IPS DF 4.7 (cell line): Measurements from ENCODE around the gene FOXN3.

Source experiments
- DNase-seq: peaks from one replicate; pipeline ENCODE4 v3.0.0-alpha.2; 2013; ENCODE audit warnings: low spot score; ENCODE audit errors: extremely low read depth

FOXN3 gene

DNA sequence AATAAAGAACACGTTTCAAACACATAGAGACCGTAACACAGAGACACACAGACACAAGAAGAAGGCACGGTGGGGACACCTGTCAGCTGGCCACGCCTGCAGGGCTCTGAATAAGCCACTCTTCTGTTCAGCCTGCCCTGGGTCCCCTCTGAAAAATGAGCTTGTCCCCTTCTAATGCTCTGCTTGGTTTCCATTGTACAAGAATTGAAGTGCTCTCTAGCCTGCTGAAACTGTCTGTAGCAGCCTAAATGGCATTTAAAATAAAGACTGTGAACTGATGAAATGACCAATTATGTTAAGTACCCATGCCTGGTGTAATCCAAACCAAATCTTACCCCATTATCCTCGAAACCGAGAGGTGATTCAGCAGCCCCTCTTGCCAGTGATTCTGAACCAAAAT is 139.8 kb downstream of the FOXN3 start:
- DNase-seq: no peak

- DNase-seq: no peak
These were observed 140.5 kb downstream of the FOXN3 start for GRCh38 chr14:89276424-89276975.

- DNase-seq: no peak
These were observed 146.4 kb downstream of the FOXN3 start for GRCh38 chr14:89270439-89271227.

- DNase-seq: no peak
These were observed 147.6 kb downstream of the FOXN3 start for GRCh38 chr14:89269404-89269803.

DNA sequence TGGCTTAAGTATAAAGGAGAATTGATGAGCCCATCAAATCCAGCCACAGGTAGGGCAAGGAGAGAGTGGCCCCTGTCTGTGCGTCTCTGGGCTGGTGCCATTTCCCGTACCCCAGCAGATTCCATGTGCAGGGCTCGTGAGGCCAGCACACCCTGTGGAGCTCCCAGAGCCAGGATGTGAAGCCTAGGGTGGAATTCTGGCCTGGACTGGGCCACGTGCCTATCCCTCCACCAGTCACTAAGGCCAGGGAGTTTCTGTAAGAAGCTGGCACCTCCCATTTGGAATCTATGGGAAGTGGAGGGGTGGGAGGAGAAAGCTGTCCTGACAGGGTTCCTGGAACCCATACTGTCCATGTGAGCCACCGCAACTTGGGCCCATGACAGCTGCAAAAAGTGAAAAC is 148.5 kb downstream of the FOXN3 start:
- DNase-seq: no peak

- no peak for DNase-seq
These were observed 149.4 kb downstream of the FOXN3 start for GRCh38 chr14:89267656-89268055.

DNA sequence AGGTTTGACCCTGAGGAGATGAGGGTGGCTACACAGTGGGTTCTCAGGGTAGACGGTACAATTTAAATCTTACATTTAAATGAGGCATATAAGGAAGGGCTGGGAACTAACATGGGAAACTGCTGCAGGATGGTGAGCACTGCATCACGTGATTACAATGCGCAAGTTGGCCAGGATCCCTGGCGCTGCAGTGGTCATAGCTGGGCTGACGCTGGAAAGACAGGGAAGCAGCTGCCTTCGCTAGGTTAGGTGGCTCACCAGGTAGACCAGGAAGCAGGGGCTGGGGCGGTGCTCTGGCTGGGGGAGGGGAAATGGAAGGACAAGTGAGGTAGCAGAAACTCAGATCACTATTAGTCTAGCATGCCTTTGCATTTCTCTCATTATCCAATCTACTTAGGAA is 149.9 kb downstream of the FOXN3 start:
- DNase-seq: no peak

GRCh38 chr14:89266754-89267153 is 150.3 kb downstream of the FOXN3 start:
- no peak for DNase-seq

- no peak for DNase-seq
These were observed 151.8 kb downstream of the FOXN3 start for GRCh38 chr14:89265234-89265633.

- DNase-seq: no peak
These were observed 152.7 kb downstream of the FOXN3 start for GRCh38 chr14:89264196-89264800.

DNA sequence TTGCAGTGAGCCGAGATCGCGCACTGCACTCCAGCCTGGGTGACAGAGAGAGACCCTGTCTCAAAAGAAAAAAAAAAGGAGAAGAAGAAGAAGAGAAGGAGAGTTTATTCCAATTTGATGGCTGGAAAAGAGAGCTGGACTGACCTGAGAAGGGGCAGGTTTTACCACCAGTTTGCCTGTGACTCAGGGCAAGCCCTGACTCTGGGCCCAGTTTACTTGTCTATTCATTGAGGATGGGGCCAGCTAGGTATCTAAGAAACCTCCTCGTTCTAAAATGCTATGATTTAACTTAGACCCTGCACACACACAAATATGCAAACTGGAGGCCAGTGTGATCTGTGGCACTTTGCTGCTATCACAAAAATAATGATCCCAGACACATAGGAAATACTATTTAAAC is 155.0 kb downstream of the FOXN3 start:
- no peak for DNase-seq

DNA sequence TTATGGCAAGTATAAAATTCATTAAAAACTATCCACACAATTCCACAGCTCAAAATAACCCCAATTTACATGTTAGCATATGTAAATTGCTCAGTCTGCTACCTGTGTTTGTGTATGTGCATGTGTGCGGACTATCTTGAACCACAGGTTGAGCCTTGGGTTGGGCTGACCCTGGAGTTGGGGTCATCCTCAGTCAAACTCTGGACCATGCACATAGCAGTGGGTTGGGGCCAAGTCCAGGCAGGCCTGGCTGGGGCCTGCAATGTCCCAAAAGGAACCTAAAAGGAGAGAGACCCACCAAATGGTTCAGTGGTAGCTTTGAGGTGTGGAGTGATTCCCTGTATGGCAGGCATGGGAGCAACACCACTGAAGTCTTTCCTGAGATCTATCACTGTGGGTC is 156.1 kb downstream of the FOXN3 start:
- DNase-seq: no peak

DNA sequence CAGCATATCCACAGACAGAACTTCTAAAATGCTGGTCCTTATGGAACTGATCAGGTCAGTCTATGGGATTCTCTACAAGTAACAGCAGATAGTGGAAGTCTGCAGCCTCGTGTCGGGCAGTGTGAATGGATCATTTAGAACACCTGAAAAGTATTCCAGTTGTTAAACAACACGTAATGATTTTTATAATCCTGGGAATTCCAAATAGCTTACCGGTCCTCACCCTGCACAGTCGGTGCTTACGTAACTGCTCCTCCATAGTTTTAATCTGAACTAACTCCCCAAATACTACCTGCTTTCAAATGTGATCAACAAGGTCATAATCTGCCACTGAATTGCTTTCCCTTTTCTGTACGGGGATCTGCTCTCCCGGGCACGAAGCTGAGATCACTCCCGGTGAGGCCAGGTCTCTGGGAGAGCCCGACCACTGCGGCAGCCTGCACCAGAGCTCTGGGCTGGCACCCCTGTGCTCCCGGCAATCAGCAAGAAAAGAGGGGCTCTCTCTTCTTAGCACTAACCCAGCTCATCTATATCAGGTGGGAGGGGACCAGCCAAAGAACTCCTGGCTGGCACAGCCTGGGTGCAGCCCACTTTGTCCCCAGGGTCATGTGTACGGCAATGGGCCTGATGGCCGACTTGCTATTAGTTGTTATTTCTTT is 157.0 kb downstream of the FOXN3 start:
- no peak for DNase-seq

DNA sequence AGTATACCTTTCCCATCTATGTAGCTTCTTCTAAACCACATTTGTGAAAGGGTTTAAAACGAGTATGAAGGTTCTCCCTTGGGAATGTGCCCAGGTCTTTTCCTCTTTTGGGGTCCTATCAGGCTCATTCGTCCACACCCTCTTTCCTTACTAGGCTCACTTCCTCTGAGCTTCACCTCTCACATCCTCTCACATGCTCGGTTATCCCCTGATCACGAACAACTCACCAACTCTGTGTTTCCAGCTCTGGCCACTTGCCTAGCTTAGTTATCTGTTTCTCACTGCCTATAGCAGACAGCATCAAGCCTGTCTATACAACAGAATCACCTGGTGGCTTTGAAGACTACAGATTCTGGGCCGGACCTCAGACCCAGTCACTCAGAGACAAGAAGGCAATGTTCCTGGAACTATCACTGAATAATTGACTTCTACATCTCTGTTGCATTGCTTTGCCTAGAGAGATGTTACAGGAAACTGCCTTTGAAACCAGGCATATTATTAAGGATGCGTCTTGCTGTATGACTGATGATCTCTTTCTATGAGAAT is 158.2 kb downstream of the FOXN3 start:
- DNase-seq: no peak

- DNase-seq: no peak
These were observed 160.1 kb downstream of the FOXN3 start for GRCh38 chr14:89256951-89257350.

DNA sequence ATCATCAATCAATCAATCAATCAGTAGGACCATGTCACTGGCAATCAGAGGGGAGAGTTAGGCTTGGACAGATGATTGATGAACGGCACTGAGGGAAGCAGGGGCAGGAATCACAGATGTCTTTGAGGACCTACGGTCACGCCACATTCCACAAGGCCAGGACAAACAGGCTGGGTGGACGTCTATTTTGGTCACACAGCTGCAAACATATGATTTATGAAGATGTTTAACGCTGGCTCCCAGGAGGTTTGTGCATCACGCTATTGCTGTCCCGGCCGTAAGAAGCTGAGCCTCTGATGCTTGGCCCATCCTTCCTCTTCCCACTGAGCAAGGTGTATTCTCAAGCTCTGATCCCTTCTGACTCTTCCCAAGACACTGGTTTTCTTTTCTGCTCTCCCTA is 160.8 kb downstream of the FOXN3 start:
- DNase-seq: no peak

GRCh38 chr14:89255852-89256251 is 161.2 kb downstream of the FOXN3 start:
- DNase-seq: no peak

DNA sequence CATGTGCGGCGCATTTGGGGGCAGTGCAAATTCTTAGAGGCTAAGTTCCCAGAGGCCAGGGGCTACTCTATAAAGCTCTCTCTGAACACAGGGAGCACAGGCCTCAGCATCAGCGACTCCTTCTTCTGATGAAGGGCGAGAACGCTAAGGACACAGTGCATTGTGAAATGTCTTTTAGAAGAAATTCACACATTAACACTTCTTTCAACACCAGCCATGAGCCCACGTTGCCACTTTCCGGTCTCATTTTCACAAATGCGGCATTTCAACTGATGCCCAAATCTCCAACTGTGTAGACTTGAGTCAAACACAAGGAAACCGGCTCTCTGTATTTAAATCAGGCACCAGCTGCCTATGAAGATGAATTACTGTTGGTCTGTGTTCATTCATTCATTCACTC is 162.0 kb downstream of the FOXN3 start:
- no peak for DNase-seq

DNA sequence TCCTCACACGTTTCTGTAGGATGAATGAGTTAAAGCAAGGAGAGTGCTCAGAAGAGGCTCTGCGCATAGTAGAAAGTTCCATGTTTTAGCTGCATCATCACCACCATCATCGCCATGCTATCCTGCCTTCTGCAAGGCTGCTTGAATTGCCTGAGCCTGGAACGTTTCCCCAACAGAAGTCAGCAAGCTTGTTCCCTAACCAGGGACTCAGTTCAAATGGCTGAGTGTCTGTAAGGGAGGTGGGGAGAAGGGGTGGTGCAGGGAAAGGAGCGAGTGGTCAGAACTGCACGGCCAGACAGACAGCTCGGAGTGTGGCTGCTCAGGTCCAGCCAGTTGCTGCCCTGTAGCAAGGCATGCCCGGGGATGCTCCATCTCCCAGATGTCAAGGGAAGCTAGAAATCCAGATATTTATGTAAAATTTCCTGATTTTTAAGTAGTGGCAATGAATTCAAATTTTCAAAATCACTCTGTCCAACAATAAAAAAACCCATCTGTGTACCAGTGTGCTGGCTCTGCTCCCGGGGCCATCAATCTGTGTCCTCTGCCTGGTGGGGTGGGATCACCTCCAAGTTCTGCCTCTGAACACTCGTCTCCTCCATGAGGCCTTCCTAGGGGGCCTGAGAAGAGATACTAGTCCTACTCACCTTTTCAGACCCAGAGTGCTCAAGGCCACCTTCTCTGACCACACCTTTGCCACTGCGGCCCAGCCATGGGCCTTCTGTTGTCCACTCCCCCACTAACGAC is 162.7 kb downstream of the FOXN3 start:
- no peak for DNase-seq

GRCh38 chr14:89252887-89253532 is 164.0 kb downstream of the FOXN3 start:
- no peak for DNase-seq

- no peak for DNase-seq
These were observed 166.0 kb downstream of the FOXN3 start for GRCh38 chr14:89251061-89251460.
